GM13977 (cell line): ENCODE data around the gene GLT1D1.

Experiments
- DNase-seq: peaks from one replicate; pipeline ENCODE4 v3.0.0; 2012; ENCODE audit warnings: low spot score
- CTCF ChIP-seq: IDR thresholded peaks from 2 replicates; pipeline ENCODE4 v1.5.1; 2012; ENCODE audit warnings: mild to moderate bottlenecking, control low read depth; ENCODE audit not compliant: insufficient read depth; ENCODE audit errors: extremely low read depth, missing control alignments
- in situ Hi-C: fragments of 300-500 bp; cut with MboI; formaldehyde crosslinking; loops from one replicate; pipeline ENCODE4 v1.12.0; 2022; ENCODE audit warnings: low sequenced_read_pairs, low pct_unique_long_range_greater_than_20kb, mixed read lengths, inconsistent platforms; ENCODE audit not compliant: unreplicated experiment

GLT1D1 gene

DNA sequence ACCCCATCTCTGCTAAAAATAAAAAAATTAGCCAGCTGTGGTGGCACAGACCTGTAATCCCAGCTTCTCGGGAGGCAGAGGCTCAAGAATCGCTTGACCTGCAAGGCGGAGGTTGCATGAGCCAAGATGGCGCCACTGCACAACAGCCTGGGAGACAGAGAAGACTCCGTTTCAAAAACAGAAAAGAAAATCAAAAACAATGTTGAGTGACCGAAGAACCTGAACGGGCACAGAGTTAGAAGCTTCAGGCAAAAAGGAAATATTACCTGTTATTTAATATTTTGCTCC lies 3.5 kb downstream of the GLT1D1 start:
- TF ChIP-seq CTCF, result no peak
- in situ Hi-C loops, result no loop called here
- DNase-seq, result no peak

DNA sequence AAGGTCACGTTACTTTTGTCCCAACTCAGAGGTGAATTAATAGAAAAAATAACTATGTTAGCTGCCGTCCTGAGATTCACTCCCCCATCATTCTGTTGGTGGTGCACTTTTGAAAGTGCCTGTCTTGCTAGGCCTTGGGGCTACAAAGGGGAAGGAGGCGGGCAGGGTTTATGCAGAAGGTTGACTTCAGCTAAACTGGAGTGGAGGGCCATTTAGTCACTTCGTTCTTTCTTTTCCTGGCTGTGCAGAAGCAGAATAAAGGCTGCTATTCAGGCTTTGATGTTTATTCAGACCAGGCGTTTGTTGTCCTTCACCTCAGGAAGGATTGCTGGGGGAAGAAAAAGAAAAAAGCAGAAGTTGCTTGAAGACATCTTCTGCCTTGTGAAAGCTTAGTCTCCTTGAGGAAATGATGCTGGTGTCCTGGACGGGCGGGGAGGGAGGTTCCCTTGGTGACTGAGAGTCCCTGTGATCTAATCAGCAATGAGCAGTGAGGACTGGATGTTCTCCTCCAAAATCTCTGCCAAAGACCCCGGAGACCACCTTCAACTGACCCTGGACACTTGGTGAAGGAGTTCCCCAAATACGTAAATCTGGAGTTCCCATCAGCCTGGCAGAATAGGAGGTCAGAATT lies 4.0 kb downstream of the GLT1D1 start:
- no peak for TF ChIP-seq CTCF
- no peak for DNase-seq
- in situ Hi-C loops, result no loop called here

GRCh38 chr12:128859311-128859710 lies 6.0 kb downstream of the GLT1D1 start:
- in situ Hi-C loops, result no loop called here
- DNase-seq, result no peak
- TF ChIP-seq CTCF, result no peak

- no peak for TF ChIP-seq CTCF
- in situ Hi-C loops, result no loop called here
- no peak for DNase-seq
Measured at GRCh38 chr12:128861226-128862016, 8.1 kb downstream of the GLT1D1 start.

GRCh38 chr12:128863957-128864356 lies 10.7 kb downstream of the GLT1D1 start:
- TF ChIP-seq CTCF, result no peak
- DNase-seq, result no peak
- in situ Hi-C loops, result no loop called here

- in situ Hi-C loops, result no loop called here
- DNase-seq, result no peak
- TF ChIP-seq CTCF, result no peak
Measured at GRCh38 chr12:128864516-128865186, 11.4 kb downstream of the GLT1D1 start.
